HG03025 (cell line): ENCODE results near the gene STRAP.
"Not testable (repeated sequence)": the region's sequence is repeated elsewhere in the genome, so short reads cannot be mapped to it uniquely, and the experiment has no call there.

Source experiments
- ATAC-seq: cut with Tn5 transposase; IDR thresholded peaks from one replicate; pipeline ENCODE4 v1.9.1; 2021; ENCODE audit warnings: mild to moderate bottlenecking, moderate library complexity; ENCODE audit not compliant: unreplicated experiment, low FRiP score

Gene STRAP

DNA sequence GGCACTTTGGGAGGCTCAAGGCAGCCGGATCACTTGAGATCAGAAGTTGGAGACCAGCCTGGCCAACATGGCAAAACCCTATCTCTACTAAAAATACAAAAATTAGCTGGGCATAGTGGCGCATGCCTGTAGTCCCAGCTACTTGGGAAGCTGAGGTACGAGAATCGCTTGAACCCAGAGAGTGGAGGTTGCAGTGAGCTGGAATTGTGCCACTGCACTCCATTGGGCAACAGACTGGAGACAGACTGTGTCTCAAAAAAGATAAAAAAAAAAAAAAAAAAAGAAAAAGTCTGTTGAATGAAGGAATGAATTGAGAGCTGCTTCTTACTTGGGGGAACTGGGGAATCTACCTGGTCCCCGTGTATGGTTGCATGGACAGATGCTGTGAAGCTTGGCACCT, 31.9 kb downstream of the STRAP start:
- not testable (repeated sequence) for ATAC-seq

DNA sequence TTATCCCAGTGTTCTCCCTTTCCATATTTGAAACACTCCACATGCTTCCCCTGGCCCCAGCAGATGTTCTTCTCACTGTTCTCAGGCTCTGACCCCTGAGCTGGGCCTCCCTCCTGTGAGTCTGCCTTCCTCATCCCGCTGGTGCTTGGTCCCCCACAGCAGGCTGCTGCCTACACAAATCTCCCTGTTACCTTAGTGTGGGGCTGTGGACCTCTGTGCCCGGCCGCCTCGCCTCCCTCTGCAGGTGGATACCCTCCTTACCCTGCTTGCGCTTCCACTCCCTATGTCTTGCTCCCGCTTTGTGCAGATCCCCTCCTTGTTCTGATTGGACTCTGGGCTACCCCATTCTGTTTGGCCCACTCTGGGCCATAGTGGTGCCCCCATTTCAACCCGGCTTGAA, 35.9 kb downstream of the STRAP start:
- ATAC-seq: no peak

DNA sequence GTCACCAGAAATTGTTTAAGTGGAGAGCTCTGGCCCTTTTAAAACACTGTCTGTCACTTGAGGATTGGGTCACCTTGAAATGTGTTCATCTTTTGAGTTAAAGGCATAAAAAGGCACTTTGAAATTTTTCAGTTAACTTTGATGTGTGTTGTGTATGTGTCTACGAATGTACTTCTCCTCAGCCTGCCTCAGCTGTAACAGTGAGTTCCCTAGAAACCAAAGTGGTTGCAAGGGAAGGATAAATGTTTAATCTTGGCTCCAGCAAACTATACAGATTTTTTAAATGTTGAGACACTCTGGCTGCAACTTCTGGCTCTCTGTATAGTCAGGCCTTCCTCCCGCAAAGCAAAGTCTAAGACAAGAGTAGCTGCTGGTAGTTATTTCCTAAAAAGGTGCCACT, 37.2 kb downstream of the STRAP start:
- no peak for ATAC-seq

DNA sequence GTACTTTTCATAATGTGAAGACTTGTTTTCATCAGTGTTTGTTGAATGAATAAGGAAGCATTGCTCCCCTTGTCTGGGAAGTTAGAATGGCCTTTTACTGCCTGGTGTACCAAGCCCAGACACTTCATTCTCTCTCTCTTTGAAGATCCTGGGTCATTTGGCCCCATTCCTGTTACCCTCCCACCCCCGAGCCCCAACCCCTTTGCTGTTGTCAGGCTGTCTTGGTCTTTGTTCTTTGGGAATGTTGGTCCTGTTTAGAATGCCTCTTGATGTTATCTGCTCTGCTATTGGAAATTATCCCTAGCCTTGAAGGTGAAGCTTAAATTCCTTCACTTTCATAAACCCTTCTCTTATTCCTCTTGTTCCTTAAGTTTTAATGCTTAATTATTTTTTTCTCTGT, 42.8 kb downstream of the STRAP start:
- no peak for ATAC-seq

DNA sequence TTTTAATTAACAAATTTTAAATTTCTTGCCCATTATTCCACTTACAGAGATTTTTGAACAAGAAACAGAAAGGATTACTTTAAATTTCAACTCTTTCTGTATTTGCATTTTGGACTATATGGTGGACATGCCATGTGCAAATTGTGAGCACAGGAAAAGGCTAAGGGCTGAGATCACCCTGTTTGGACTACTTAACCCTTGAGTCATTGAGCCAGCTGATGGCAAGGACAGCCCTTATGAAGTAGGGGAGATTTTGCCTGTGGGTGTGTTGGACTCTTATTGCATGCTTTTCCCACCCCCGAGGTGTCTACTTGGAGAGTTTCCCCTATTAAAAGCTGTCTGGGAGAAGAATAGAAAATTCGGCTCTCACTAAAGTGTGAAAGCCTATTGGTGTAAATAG, 46.2 kb downstream of the STRAP start:
- ATAC-seq: no peak

DNA sequence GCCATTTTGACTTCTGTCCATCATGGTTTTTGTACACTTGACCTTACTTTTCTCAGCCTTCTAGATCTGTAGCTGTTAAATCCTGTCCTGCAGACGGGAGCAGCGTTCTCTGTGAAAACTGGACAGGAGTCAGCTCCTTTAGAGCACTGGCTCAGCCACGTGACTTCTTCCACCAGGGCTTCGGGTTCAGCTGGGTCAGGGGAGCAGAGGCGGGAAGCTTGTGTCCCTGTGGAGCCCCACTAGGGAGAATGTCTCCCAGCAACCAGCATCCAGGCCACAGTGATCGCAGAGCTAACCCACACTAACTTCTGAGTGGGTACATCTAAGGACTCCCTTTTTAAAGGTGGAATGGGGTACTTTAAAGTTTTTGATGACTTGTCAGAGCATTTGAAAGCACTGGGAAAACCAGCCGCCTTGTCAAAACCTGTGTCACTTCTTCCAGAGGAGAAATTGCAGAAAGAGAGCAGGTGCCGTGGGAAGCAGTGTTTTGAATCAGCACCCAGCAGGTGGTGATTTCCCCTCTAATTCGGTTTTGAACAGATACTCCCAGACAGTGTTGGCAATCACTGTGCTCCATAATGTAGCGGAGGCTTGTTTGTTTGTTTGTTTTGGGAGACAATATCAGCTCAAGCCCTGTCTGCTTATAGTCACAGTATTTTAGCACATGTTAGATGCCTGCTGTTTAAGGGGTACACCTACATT, 46.8 kb downstream of the STRAP start:
- ATAC-seq: no peak

DNA sequence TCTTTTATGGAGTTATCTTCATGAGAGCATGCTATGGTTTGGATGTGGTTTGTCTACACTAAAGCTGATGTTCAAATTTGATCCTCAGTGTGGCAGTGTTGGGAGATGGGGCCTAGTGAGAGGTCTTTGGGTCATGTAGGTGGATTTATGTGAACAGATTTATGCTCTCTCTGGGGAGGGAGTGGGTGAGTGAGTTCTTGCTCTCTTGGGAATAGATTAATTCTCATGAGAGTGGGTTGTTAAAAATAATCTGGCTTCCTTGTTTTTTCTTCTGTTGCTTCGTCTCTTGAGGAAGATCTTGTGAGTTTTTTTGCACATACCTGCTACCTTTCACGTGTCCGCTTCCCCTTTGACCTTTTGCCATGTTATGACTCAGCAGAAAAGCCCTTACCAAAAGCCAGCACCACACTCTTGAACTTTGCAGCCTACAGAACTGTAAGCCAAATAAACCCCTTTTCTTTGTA, 49.4 kb downstream of the STRAP start:
- no peak for ATAC-seq

DNA sequence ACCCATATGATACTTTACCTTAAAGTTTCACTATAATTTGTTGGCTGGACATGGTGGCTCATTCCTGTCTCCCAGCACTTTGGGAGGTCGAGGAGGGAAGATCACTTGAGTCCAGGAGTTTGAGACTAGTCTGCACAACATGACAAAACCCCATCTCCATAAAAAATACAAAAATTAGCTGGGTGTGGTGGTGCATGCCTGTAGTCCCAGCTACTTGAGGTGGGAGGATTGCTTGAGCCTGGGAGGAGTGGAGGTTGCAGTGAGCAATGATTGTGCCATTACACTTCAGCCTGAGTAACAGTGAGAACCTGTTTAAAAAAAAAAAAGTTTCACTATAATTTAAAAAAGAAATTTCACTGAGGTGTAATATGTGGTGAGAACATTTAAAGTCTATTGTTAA, 50.1 kb downstream of the STRAP start:
- ATAC-seq: no peak

DNA sequence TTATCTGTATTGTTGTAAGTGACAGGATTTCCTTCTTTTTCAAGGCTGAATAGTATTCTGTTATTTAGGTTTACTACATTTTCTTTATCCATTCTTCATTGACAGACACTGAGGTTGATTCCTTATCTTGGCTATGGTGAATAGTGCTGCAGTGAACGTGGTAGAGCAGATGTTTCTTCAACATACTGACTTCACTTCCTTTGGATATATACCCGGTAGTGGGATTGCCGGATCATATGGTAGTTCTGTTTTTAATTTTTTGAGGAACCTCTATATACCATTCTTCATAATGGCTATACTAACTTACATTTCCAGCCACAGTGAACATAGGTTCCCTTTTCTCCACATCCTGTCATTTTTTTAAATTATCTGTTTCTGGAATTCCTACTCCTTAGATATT, 50.8 kb downstream of the STRAP start:
- ATAC-seq: no peak

DNA sequence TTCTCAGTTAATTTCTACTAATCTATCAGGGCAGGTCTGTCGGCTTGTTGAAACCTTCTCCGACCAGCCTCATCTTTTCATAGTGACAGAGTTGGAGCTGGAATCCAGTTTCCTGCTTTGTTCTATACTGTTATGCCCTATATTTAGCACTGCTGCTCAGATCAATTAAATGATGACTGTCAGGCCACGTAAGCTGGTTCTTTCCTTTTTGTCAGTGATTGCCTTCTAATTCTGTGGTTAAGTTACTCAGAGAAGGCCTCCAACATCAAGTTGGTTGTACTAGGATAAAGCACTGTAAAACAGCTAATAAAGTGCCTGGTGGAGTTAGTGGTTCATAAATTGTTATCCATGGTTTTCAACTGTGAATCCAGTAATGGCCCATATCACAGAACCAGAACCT, 51.6 kb downstream of the STRAP start:
- no peak for ATAC-seq

DNA sequence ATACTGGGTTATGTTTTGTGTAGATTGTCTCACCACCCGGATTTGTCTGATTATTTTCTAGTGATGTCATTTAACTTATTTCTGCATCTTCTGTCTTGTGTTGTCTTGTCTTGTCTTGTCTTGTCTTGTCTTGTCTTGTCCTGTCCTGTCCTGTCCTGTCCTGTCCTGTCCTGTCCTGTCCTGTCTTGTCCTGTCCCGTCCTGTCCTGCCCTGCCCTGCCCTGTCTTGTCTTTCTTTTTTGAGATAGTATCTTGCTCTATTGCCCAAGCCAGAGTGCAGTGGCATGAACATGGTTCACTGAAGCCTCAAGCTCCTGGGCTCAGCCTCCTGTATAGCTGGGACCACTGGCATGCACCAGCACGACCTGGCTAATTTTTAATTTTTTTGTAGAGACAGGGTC, 54.6 kb downstream of the STRAP start:
- no peak for ATAC-seq

DNA sequence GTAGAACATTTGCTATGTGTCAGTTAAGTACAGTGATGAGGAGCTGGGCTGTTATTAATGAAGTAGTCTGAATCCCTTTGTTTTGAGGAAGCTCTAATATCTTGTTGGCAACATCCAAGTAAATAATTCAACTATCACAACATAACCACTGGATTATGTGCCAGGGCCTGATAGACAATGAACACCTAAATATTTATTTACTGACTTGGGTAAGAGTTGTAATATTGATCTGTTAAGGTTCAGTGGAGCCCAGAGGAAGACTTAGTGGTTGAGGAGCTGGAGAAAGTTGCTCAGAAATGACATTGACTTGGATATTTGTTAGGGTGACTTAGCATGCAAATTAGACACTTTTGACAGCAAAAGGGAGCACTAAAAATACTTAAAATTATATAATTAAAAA, 55.7 kb downstream of the STRAP start:
- ATAC-seq: no peak

DNA sequence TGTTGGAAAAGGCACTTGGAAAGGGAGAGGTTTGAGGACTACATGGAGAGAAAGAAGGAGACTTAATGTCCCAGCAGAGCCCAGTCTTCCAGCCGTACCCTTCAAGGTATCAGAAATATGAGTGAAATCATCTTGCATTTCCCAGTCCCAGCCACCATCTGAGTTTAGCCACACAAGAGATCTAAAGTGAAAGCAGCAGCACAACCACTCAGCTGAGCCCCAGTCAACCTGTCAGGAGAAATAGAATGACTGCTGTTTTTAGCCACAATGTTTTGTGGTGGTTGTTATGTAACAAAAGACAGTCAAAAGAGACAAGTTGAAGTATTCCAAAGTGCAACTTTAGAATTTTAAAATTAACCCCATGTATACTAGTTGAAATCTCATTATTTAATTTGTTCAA, 56.9 kb downstream of the STRAP start:
- ATAC-seq: no peak

DNA sequence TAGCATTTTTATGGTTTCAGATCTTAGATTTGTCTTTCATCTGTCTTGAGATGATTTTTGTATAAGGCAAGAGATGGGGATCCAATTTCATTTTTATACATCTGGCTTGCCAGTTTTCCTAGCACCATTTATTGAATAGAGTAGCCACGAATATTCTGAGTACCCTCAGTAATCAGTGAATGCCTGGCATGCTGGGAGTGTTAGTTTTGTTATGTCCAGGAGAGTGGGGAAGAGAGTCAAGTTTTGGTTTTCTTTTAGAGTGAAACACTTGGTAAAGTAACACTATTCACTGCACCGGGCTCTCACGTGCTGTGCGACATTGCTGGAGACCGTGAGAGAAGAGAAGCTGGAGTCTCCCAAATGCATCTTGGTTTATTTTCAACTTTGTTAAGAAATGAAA, 60.3 kb downstream of the STRAP start:
- ATAC-seq: no peak

DNA sequence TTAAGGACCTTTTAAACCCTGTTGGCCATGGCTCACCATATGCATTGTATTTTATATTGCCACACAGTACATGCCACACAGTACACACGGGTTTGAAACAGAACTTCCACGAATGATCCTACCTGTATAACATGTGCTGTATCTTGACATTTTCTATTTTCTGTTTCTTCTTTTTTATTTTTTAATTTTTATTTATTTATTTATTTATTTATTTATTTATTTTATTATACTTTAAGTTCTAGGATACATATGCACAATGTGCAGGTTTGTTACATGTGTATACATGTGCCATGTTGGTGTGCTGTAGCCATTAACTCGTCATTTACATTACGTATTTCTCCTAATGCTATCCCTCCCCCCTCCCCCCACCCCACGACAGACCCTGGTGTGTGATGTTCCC, 61.3 kb downstream of the STRAP start:
- ATAC-seq: not testable (repeated sequence)

DNA sequence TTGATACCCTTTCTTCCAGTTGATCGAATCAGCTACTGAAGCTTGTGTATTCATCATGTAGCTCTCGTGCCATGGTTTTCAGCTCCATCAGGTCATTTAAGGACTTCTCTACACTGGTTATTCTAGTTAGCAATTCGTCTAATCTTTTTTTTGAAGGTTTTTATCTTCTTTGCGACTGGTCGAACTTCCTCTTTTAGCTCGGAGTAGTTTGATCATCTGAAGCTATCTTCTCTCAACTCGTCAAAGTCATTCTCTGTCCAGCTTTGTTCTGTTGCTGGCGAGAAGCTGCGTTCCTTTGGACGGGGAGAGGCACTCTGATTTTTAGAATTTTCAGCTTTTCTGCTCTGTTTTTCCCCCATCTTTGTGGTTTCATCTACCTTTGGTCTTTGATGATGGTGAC, 66.3 kb downstream of the STRAP start:
- ATAC-seq: not testable (repeated sequence)
